Neuronal stem cell (in vitro differentiated cells): ENCODE measurements around the gene EPB41L2.
A peak's percentile ranks its signal among the peaks of the same experiment; 100 is the strongest.

Source experiments
- DNase-seq: peaks from one replicate; pipeline ENCODE4 v3.0.0-alpha.2; 2013; ENCODE audit warnings: low spot score
- H2AFZ ChIP-seq: one replicate; pipeline ENCODE4 v1.6.1; 2013; ENCODE audit warnings: mild to moderate bottlenecking, low read length, inconsistent platforms
- H2AK5ac ChIP-seq: 2 replicates; pipeline ENCODE4 v1.6.1; 2013; ENCODE audit warnings: low read depth, mild to moderate bottlenecking, inconsistent platforms, low read length, moderate library complexity, mixed read lengths
- H2BK120ac ChIP-seq: 2 replicates; pipeline ENCODE4 v1.6.1; 2013; ENCODE audit warnings: low read depth, mild to moderate bottlenecking, inconsistent platforms, low read length, moderate library complexity, mixed read lengths
- H2BK12ac ChIP-seq: one replicate; pipeline ENCODE4 v1.6.1; 2013; ENCODE audit warnings: low read length, inconsistent platforms
- H2BK15ac ChIP-seq: 2 replicates; pipeline ENCODE4 v1.6.1; 2013; ENCODE audit warnings: mild to moderate bottlenecking, low read length, inconsistent platforms, mixed read lengths
- H2BK5ac ChIP-seq: one replicate; pipeline ENCODE4 v1.6.1; 2013; ENCODE audit warnings: inconsistent platforms, mild to moderate bottlenecking, low read length, moderate library complexity
- H3K14ac ChIP-seq: one replicate; pipeline ENCODE4 v1.6.1; 2013; ENCODE audit warnings: low read length, inconsistent platforms
- H3K18ac ChIP-seq: 2 replicates; pipeline ENCODE4 v1.6.1; 2013; ENCODE audit warnings: low read length, inconsistent platforms
- H3K23ac ChIP-seq: 2 replicates; pipeline ENCODE4 v1.6.1; 2013; ENCODE audit warnings: low read depth, mild to moderate bottlenecking, mixed read lengths, low read length, inconsistent platforms; ENCODE audit not compliant: poor library complexity
- H3K27ac ChIP-seq: replicated peaks from 3 replicates; pipeline ENCODE4 v1.5.1; 2013; ENCODE audit warnings: low read length, inconsistent platforms
- H3K27me3 ChIP-seq, 3 experiments: 2 replicates each; pipeline ENCODE4 v1.6.1; 2013; ENCODE audit warnings: low read length in 3 of 3, mild to moderate bottlenecking in 2 of 3, inconsistent platforms in 1 of 3, low read depth in 1 of 3, mixed read lengths in 1 of 3, moderate library complexity in 1 of 3; ENCODE audit not compliant: control insufficient read depth in 3 of 3, insufficient read depth in 3 of 3
- H3K36me3 ChIP-seq, 2 donors: replicated peaks in 1 of 2; 2 replicates each; pipeline ENCODE4 v1.6.1; 2013; ENCODE audit warnings: low read length in 2 of 2; ENCODE audit not compliant: control insufficient read depth in 2 of 2, insufficient read depth in 2 of 2
- H3K4ac ChIP-seq: 2 replicates; pipeline ENCODE4 v1.6.1; 2013; ENCODE audit warnings: inconsistent platforms, mild to moderate bottlenecking, low read length, moderate library complexity
- H3K4me1 ChIP-seq, 2 donors: 1 replicate in 1 of 2; 2 replicates in 1 of 2; pipeline ENCODE4 v1.6.1; 2013; ENCODE audit warnings: low read length in 2 of 2, low read depth in 1 of 2; ENCODE audit not compliant: control insufficient read depth in 2 of 2, insufficient read depth in 1 of 2
- H3K4me2 ChIP-seq: one replicate; pipeline ENCODE4 v1.6.1; 2013; ENCODE audit warnings: mild to moderate bottlenecking, low read length, inconsistent platforms; ENCODE audit not compliant: insufficient read depth, poor library complexity, severe bottlenecking
- H3K4me3 ChIP-seq, 2 donors: 2 replicates each; pipeline ENCODE4 v1.5.1; 2013; ENCODE audit warnings: low read length in 2 of 2, mild to moderate bottlenecking in 2 of 2, inconsistent platforms in 1 of 2, moderate library complexity in 1 of 2
- H3K79me1 ChIP-seq: one replicate; pipeline ENCODE4 v1.6.1; 2013; ENCODE audit warnings: low read depth, mild to moderate bottlenecking, inconsistent platforms, low read length, moderate library complexity
- H3K9ac ChIP-seq: one replicate; pipeline ENCODE4 v1.6.1; 2013; ENCODE audit warnings: mild to moderate bottlenecking, low read depth, low read length, inconsistent platforms; ENCODE audit not compliant: poor library complexity
- H3K9me3 ChIP-seq, 2 donors: replicated peaks in 1 of 2; 2 replicates each; pipeline versions ENCODE3 to v1.6.1; 2013; ENCODE audit warnings: low read length in 2 of 2, mild to moderate bottlenecking in 2 of 2, inconsistent platforms in 1 of 2, low read depth in 1 of 2, mixed read lengths in 1 of 2, moderate library complexity in 1 of 2; ENCODE audit not compliant: control insufficient read depth in 2 of 2, insufficient read depth in 1 of 2
- H4K8ac ChIP-seq: one replicate; pipeline ENCODE4 v1.6.1; 2013; ENCODE audit warnings: low read depth, mild to moderate bottlenecking, inconsistent platforms, low read length, moderate library complexity
- H4K91ac ChIP-seq: one replicate; pipeline ENCODE4 v1.6.1; 2013; ENCODE audit warnings: low read length, low read depth, mild to moderate bottlenecking, inconsistent platforms; ENCODE audit not compliant: poor library complexity
- WGBS, 2 donors: extraction: QIAGEN DNeasy Blood & Tissue Kit; methylation state at CpG; one replicate each; pipeline ENCODE4 v1.1.7; 2013; ENCODE audit warnings: missing lambda C conversion rate in 2 of 2, mixed read lengths in 1 of 2; ENCODE audit not compliant: insufficient read length in 2 of 2, insufficient replicate concordance in 1 of 2; ENCODE audit errors: extremely low coverage in 2 of 2; 5-methylcytosine and 5-hydroxymethylcytosine counted together

Gene EPB41L2

DNA sequence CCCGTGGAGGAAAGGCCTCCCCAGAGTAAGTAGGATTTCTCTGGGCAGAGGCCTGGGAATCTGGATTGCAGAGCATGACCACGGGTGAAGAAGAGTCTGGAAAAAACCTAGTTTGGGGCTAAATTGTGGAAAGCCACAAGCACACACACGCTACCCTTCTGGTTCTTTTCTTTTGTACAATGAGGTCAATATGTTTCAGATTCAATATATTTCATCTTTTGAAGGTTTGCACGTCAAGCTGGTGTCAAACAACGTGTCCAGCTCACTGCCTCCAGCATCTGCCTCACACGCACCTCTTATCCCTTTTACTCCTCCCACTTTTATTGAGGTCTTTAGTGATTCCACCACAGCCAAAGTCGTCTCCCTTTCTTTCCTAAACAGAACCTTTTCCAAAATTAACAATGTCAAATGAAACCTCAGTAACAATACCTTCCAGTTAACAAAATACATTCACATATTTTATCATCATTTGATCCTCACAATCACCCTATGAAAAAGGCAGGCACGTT is 773 bp upstream of the EPB41L2 start:
- Histone ChIP-seq H3K4me3 (peak overlapping the region; percentile 58 to 78), H2AK5ac (no peak overlapping the region), H3K4me1 (peaks cover 6 to 11% of the 10 kb centered on the region in 2 donors), H2BK120ac (no peak overlapping the region), H3K9ac (no peak overlapping the region), H3K36me3 (no peaks in the 10 kb centered on the region), H3K4me2 (peak overlapping the region; percentile 58), H2AFZ (peak overlapping the region; percentile 83), H3K27me3 (peaks cover 0 to 16% (median 0%) of the 10 kb centered on the region in 3 experiments), H2BK5ac (no peak overlapping the region), H2BK12ac (no peak overlapping the region), H3K79me1 (peaks cover 2% of the 10 kb centered on the region), H3K18ac (no peak overlapping the region), H4K8ac (no peak overlapping the region), H3K4ac (no peak overlapping the region), H3K14ac (no peak overlapping the region), H3K9me3 (no peaks in the 10 kb centered on the region), H4K91ac (no peak overlapping the region), H2BK15ac (no peak overlapping the region), H3K23ac (no peak overlapping the region), H3K27ac (peak overlapping the region; percentile 74)
- DNase-seq, result no peak
- WGBS, 2 donors, result no CpG with 5 or more reads among the region's 8 CpGs

GRCh38 chr6:131062241-131063027 is 611 bp downstream of the EPB41L2 start:
- WGBS, 2 donors, result no CpG with 5 or more reads among the region's 84 CpGs
- no peak overlapping the region for H3K14ac ChIP-seq
- H3K4me1 ChIP-seq, result peaks cover 6 to 11% of the 10 kb centered on the region in 2 donors
- H3K18ac ChIP-seq, result peak overlapping the region; percentile 44
- H2AK5ac ChIP-seq, result no peak overlapping the region
- H3K4me3 ChIP-seq, result peak overlapping the region; percentile 78 to 99
- peak overlapping the region; percentile 35 for H2BK15ac ChIP-seq
- H3K4me2 ChIP-seq, result peak overlapping the region; percentile 66
- no peak overlapping the region for H2BK120ac ChIP-seq
- H4K91ac ChIP-seq, result no peak overlapping the region
- peaks cover 0 to 16% (median 0%) of the 10 kb centered on the region in 3 experiments for H3K27me3 ChIP-seq
- no peaks in the 10 kb centered on the region for H3K9me3 ChIP-seq
- no peaks in the 10 kb centered on the region for H3K36me3 ChIP-seq
- H3K23ac ChIP-seq, result peak overlapping the region; percentile 52
- peak overlapping the region; percentile 62 for H2BK5ac ChIP-seq
- peak overlapping the region; percentile 83 for H2AFZ ChIP-seq
- H3K9ac ChIP-seq, result peak overlapping the region; percentile 87
- H3K79me1 ChIP-seq, result peaks cover 2% of the 10 kb centered on the region
- DNase-seq, result peak; percentile 18
- no peak overlapping the region for H4K8ac ChIP-seq
- H2BK12ac ChIP-seq, result no peak overlapping the region
- H3K4ac ChIP-seq, result peak overlapping the region; percentile 26
- peak overlapping the region; percentile 83 for H3K27ac ChIP-seq

DNA sequence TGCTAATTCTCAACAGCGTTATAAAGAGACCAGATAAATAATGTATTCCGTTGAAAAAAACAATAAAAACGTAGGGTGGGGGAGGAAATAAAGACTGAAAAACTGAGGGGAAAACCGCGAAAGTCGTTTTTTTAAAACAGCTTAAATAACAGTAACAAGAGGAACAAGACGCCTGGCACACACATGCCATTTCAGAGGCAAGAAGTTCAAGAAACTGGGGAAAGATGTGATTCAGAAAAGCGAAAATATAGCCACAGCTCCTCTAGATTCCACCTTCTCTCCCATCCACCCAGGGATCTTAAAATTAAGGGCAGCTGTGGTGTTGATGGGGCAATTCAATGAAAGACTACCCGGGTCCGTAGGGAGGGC is 1.3 kb downstream of the EPB41L2 start:
- H3K4me3 ChIP-seq, result peak overlapping the region; percentile 57 to 78
- H2BK12ac ChIP-seq, result no peak overlapping the region
- H3K9ac ChIP-seq, result no peak overlapping the region
- H2AK5ac ChIP-seq, result no peak overlapping the region
- H3K4me2 ChIP-seq, result peak overlapping the region; percentile 66
- H3K4me1 ChIP-seq, result peaks cover 6 to 11% of the 10 kb centered on the region in 2 donors
- no peak overlapping the region for H3K23ac ChIP-seq
- no peak overlapping the region for H2BK15ac ChIP-seq
- H2AFZ ChIP-seq, result no peak overlapping the region
- no peak overlapping the region for H3K18ac ChIP-seq
- no peak overlapping the region for H4K8ac ChIP-seq
- peaks cover 0 to 2% of the 10 kb centered on the region in 2 donors for H3K36me3 ChIP-seq
- H3K4ac ChIP-seq, result no peak overlapping the region
- WGBS, 2 donors, result no CpG with 5 or more reads among the region's 10 CpGs
- peaks cover 0 to 2% of the 10 kb centered on the region in 2 donors for H3K9me3 ChIP-seq
- peaks cover 0 to 16% (median 0%) of the 10 kb centered on the region in 3 experiments for H3K27me3 ChIP-seq
- H4K91ac ChIP-seq, result no peak overlapping the region
- DNase-seq, result no peak
- no peak overlapping the region for H3K27ac ChIP-seq
- H3K14ac ChIP-seq, result no peak overlapping the region
- H2BK120ac ChIP-seq, result no peak overlapping the region
- no peak overlapping the region for H2BK5ac ChIP-seq
- peaks cover 2% of the 10 kb centered on the region for H3K79me1 ChIP-seq

GRCh38 chr6:131061041-131061750 is 1.8 kb downstream of the EPB41L2 start:
- Histone ChIP-seq H3K79me1 (peaks cover 2% of the 10 kb centered on the region), H2BK15ac (no peak overlapping the region), H3K14ac (no peak overlapping the region), H3K4me3 (peak overlapping the region in 1 of 2 donors; percentile 78), H3K9ac (no peak overlapping the region), H3K27ac (no peak overlapping the region), H2AFZ (no peak overlapping the region), H3K4me2 (peak overlapping the region; percentile 66), H3K4ac (no peak overlapping the region), H2AK5ac (no peak overlapping the region), H2BK5ac (no peak overlapping the region), H3K9me3 (peaks cover 1 to 2% of the 10 kb centered on the region in 2 donors), H2BK120ac (no peak overlapping the region), H3K4me1 (peaks cover 6 to 11% of the 10 kb centered on the region in 2 donors), H4K8ac (no peak overlapping the region), H2BK12ac (no peak overlapping the region), H3K36me3 (peaks cover 0 to 2% of the 10 kb centered on the region in 2 donors), H3K27me3 (peaks cover 0 to 14% (median 0%) of the 10 kb centered on the region in 3 experiments), H4K91ac (no peak overlapping the region), H3K18ac (no peak overlapping the region), H3K23ac (no peak overlapping the region)
- peak; percentile 9 for DNase-seq
- WGBS, 2 donors, result no CpG with 5 or more reads among the region's 9 CpGs
